ENCODE results near the gene ANKRD13D.

Gene ANKRD13D

DNA sequence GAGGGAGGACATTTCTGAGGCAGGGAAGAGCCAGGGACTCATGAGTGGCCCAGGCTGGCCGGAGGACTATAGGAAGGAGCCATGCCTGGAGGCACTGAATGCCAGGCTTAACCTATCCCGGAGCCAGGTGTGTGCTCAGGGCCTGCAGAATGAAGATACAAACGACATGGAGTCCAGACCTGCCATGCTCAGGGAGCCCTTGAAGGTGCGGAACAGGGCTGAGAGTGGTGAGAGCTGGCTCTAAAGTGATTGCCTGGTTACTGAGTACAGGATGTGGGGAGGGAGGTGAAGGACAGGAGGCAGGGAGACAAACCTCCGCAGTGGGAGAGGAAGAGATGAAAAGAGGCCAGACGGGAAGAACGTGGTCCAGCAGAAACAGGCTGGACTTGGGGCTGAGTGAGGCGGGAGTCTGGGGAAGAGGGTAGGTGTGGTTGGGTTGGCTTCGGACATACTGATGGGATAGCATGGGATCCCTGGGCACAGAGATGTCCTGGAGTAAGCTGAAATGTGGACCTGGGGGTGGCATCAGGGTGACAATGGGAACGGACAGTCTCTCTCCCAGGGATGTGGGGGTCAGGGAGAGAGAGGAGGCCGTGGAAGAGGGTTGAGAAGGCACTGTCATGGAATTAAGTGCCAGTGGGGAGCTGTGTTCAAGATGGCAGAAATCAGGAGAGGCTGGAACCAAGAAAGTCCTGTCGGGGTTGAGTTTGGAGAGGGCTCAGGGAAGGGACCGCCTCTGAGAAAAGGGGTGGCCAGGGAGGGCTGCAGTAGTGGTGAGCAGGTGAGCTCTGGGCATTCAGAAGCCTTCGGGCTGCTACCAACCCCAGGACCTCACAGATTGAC lies 1.5 kb upstream of the ANKRD13D start:
- no peaks in the 10 kb centered on the region for H3K27me3 ChIP-seq (replicated peaks; ENCODE audit: control insufficient read depth, insufficient read depth, low read length, poor library complexity, severe bottlenecking)
- peak overlapping the region; percentile 90 for H3K27ac ChIP-seq (ENCODE audit: insufficient read depth, low read length, poor library complexity, severe bottlenecking)
- no peak for DNase-seq
- H3K9me3 ChIP-seq (ENCODE audit: control insufficient read depth, low read length), result no peaks in the 10 kb centered on the region
- peak overlapping the region; percentile 84 for H3K4me3 ChIP-seq (ENCODE audit: insufficient read depth, low read depth, low read length, poor library complexity, severe bottlenecking)
- H3K36me3 ChIP-seq (ENCODE audit: control insufficient read depth, insufficient read depth, low read length), result peaks cover 58% of the 10 kb centered on the region
- peaks cover 69% of the 10 kb centered on the region for H3K4me1 ChIP-seq (ENCODE audit: control insufficient read depth, insufficient read depth, low read length, poor library complexity, severe bottlenecking)

- Histone ChIP-seq H3K27me3 (replicated peaks; ENCODE audit: control insufficient read depth, insufficient read depth, low read length, poor library complexity, severe bottlenecking) (no peaks in the 10 kb centered on the region), H3K27ac (ENCODE audit: insufficient read depth, low read length, poor library complexity, severe bottlenecking) (peak overlapping the region; percentile 90), H3K4me3 (ENCODE audit: insufficient read depth, low read depth, low read length, poor library complexity, severe bottlenecking) (peak overlapping the region; percentile 84), H3K36me3 (ENCODE audit: control insufficient read depth, insufficient read depth, low read length) (peaks cover 57% of the 10 kb centered on the region), H3K4me1 (ENCODE audit: control insufficient read depth, insufficient read depth, low read length, poor library complexity, severe bottlenecking) (peaks cover 69% of the 10 kb centered on the region), H3K9me3 (ENCODE audit: control insufficient read depth, low read length) (no peaks in the 10 kb centered on the region)
- no peak for DNase-seq
Observed at GRCh38 chr11:67288198-67288451, 978 bp upstream of the ANKRD13D start.

DNA sequence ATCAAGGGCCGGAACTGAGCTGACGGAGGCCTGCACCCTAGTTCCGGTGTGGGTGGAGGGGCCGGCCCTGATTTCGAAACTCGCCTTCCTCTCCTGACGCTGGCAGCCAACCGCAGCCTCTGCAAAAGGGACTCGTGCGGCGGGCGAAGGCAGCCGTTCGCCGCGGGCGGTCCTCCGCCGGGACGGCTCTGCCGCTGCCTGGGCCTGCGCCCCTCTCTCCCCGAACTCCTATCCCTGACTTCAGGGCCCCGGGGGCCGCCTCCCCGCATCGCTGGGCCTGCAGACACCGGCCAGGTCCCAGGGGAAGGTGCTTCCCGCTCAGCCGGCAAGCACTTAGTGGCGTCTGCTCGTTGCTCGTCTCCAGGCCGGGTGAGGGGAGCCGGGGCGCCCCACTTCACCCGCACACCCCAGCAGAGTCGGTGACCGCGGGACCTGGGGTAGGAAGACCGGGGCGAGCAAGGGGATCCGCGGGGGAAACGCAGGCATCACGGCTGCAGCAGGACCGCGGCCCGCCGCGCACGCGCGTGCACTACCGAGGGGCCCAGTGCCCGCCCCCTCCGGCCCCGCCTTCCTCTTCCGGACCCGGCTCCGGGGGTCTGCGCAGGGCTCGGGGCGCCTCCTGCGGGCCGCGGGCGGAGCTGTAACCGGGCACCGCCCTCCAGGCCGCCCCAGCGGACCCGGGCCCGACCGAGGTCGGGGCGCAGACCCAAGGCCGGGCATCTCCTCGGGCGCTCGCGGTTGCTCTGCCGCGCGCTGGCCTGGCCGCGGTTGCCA lies 464 bp upstream of the ANKRD13D start:
- peaks cover 69% of the 10 kb centered on the region for H3K4me1 ChIP-seq (ENCODE audit: control insufficient read depth, insufficient read depth, low read length, poor library complexity, severe bottlenecking)
- peak overlapping the region; percentile 90 for H3K27ac ChIP-seq (ENCODE audit: insufficient read depth, low read length, poor library complexity, severe bottlenecking)
- peaks cover 52% of the 10 kb centered on the region for H3K36me3 ChIP-seq (ENCODE audit: control insufficient read depth, insufficient read depth, low read length)
- peak; percentile 80 to 86 (median 85) for DNase-seq
- peak overlapping the region; percentile 84 for H3K4me3 ChIP-seq (ENCODE audit: insufficient read depth, low read depth, low read length, poor library complexity, severe bottlenecking)
- no peaks in the 10 kb centered on the region for H3K9me3 ChIP-seq (ENCODE audit: control insufficient read depth, low read length)
- no peaks in the 10 kb centered on the region for H3K27me3 ChIP-seq (replicated peaks; ENCODE audit: control insufficient read depth, insufficient read depth, low read length, poor library complexity, severe bottlenecking)

DNA sequence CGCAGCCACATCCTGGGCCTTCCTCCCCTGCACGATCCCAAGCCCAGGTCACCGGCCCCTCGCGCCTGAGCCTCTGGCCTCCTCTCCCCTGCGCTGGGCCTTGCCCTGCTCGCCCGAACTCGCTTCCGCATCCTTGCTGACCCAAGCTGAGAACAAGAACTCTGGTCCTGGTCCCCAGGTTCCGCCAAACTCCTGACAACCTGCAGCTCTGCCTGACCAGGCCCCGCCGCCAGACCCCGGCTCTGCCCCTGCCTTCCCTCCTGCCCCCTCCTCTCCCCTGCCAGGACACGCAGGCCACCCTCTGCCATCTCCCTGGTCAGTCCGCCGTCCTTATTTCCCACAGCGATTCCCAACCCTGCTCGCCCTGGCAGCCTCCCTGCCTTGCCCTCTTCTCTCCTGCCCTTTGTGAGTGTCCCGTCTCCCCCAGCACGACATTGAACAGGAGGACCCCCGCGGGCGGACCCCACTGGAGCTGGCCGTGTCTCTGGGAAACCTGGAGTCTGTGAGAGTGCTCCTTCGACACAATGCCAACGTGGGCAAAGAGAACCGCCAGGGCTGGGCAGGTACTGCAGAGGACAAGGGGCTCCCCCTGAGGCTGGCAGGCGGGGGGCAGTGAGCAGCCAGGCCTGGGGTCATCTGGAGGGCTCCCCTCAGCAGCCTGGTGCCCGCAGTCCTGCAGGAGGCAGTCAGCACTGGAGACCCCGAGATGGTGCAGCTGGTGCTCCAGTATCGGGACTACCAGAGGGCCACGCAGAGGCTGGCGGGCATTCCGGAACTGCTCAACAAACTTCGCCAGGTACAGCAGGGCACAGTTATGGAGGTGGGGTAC lies 762 bp downstream of the ANKRD13D start:
- Histone ChIP-seq H3K9me3 (ENCODE audit: control insufficient read depth, low read length) (no peaks in the 10 kb centered on the region), H3K27ac (ENCODE audit: insufficient read depth, low read length, poor library complexity, severe bottlenecking) (peak overlapping the region; percentile 90), H3K36me3 (ENCODE audit: control insufficient read depth, insufficient read depth, low read length) (peaks cover 43% of the 10 kb centered on the region), H3K4me1 (ENCODE audit: control insufficient read depth, insufficient read depth, low read length, poor library complexity, severe bottlenecking) (peaks cover 67% of the 10 kb centered on the region), H3K27me3 (replicated peaks; ENCODE audit: control insufficient read depth, insufficient read depth, low read length, poor library complexity, severe bottlenecking) (no peaks in the 10 kb centered on the region), H3K4me3 (ENCODE audit: insufficient read depth, low read depth, low read length, poor library complexity, severe bottlenecking) (peak overlapping the region; percentile 58)
- no peak for DNase-seq

DNA sequence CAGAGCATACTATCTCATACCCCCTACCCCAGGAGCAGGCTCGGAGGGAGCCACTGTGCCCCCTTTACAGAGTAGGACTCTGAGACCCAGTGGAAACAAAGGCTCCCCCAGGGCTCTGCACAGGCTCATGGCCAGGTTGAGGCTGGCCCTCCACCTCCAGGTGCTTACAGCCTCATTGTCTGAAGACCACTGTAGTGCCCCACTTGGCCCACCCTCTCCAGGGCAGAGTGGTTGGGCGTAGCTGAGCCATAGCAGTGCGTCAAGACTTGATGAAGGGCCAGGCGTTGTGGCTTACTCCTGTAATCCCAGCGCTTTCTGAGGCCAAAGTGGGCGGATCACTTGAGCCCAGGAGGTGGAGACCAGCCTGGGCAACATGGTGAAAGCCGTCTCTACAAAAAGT lies 1.7 kb downstream of the ANKRD13D start:
- no peak for DNase-seq
- Histone ChIP-seq H3K4me1 (ENCODE audit: control insufficient read depth, insufficient read depth, low read length, poor library complexity, severe bottlenecking) (peaks cover 58% of the 10 kb centered on the region), H3K27me3 (replicated peaks; ENCODE audit: control insufficient read depth, insufficient read depth, low read length, poor library complexity, severe bottlenecking) (no peaks in the 10 kb centered on the region), H3K9me3 (ENCODE audit: control insufficient read depth, low read length) (peaks cover 3% of the 10 kb centered on the region), H3K4me3 (ENCODE audit: insufficient read depth, low read depth, low read length, poor library complexity, severe bottlenecking) (no peak overlapping the region), H3K27ac (ENCODE audit: insufficient read depth, low read length, poor library complexity, severe bottlenecking) (peak overlapping the region; percentile 90), H3K36me3 (ENCODE audit: control insufficient read depth, insufficient read depth, low read length) (peaks cover 40% of the 10 kb centered on the region)

DNA sequence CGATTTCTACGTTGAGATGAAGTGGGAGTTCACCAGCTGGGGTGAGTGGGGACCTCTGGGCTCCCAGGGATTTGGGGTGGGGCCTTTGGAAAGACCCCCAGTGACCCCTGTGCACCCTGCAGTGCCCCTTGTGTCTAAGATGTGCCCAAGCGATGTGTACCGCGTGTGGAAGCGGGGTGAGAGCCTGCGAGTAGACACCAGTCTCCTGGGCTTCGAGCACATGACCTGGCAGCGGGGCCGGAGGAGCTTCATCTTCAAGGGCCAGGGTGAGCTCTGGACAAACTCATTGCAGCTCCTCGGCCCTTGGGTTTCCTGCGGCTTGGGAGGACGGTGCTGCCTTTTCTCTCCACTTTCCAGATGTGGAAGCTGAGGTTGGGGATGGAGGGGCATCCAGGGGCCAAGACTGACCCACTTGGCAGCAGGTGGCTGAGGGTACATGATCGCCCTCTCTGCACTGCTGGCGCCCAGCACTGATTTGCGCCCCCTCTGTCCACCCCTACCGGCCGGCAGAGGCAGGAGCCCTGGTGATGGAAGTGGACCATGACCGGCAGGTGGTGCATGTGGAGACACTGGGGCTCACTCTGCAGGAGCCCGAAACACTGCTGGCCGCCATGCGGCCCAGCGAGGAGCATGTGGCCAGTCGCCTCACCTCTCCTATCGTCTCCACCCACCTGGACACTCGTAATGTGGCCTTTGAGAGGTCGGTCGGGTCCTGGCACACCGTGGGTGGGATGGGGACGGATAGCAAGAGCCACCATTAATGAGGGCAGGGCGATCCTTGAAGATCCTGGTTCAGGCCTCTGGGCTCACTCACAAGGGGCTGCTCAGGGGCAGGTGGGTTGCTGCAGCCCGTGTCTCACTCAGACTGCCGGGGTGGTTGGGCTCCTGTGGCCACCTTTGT lies 2.6 kb downstream of the ANKRD13D start:
- Histone ChIP-seq H3K4me3 (ENCODE audit: insufficient read depth, low read depth, low read length, poor library complexity, severe bottlenecking) (no peak overlapping the region), H3K36me3 (ENCODE audit: control insufficient read depth, insufficient read depth, low read length) (peaks cover 38% of the 10 kb centered on the region), H3K4me1 (ENCODE audit: control insufficient read depth, insufficient read depth, low read length, poor library complexity, severe bottlenecking) (peaks cover 49% of the 10 kb centered on the region), H3K9me3 (ENCODE audit: control insufficient read depth, low read length) (peaks cover 8% of the 10 kb centered on the region), H3K27me3 (replicated peaks; ENCODE audit: control insufficient read depth, insufficient read depth, low read length, poor library complexity, severe bottlenecking) (no peaks in the 10 kb centered on the region), H3K27ac (ENCODE audit: insufficient read depth, low read length, poor library complexity, severe bottlenecking) (peak overlapping the region; percentile 30)
- DNase-seq, result no peak

GRCh38 chr11:67292671-67293070 lies 3.6 kb downstream of the ANKRD13D start:
- Histone ChIP-seq H3K27ac (ENCODE audit: insufficient read depth, low read length, poor library complexity, severe bottlenecking) (peak overlapping the region; percentile 30), H3K9me3 (ENCODE audit: control insufficient read depth, low read length) (peaks cover 8% of the 10 kb centered on the region), H3K27me3 (replicated peaks; ENCODE audit: control insufficient read depth, insufficient read depth, low read length, poor library complexity, severe bottlenecking) (no peaks in the 10 kb centered on the region), H3K4me3 (ENCODE audit: insufficient read depth, low read depth, low read length, poor library complexity, severe bottlenecking) (no peak overlapping the region), H3K36me3 (ENCODE audit: control insufficient read depth, insufficient read depth, low read length) (peaks cover 40% of the 10 kb centered on the region), H3K4me1 (ENCODE audit: control insufficient read depth, insufficient read depth, low read length, poor library complexity, severe bottlenecking) (peaks cover 40% of the 10 kb centered on the region)
- no peak for DNase-seq

DNA sequence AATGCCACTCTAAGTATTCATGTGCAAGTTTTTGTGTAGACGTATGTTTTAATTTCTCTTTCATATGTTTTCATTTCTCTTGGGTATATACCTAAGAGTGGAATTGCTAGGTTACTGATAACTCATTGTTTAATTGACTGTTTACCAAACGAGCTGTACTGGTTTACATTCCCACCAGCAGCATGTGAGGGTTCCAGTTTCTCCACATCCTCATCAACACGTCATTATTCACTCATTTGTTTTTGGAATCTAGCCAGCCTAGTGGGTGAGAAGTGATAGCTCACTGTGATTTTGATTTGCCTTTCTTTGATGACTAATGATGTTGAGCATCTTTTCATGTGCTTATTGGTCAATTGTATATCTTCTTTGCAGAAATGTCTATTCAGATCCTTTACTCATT lies 4.0 kb downstream of the ANKRD13D start:
- peaks cover 40% of the 10 kb centered on the region for H3K36me3 ChIP-seq (ENCODE audit: control insufficient read depth, insufficient read depth, low read length)
- H3K27ac ChIP-seq (ENCODE audit: insufficient read depth, low read length, poor library complexity, severe bottlenecking), result peak overlapping the region; percentile 30
- H3K27me3 ChIP-seq (replicated peaks; ENCODE audit: control insufficient read depth, insufficient read depth, low read length, poor library complexity, severe bottlenecking), result no peaks in the 10 kb centered on the region
- DNase-seq, result no peak
- peaks cover 35% of the 10 kb centered on the region for H3K4me1 ChIP-seq (ENCODE audit: control insufficient read depth, insufficient read depth, low read length, poor library complexity, severe bottlenecking)
- H3K4me3 ChIP-seq (ENCODE audit: insufficient read depth, low read depth, low read length, poor library complexity, severe bottlenecking), result no peak overlapping the region
- peaks cover 8% of the 10 kb centered on the region for H3K9me3 ChIP-seq (ENCODE audit: control insufficient read depth, low read length)

DNA sequence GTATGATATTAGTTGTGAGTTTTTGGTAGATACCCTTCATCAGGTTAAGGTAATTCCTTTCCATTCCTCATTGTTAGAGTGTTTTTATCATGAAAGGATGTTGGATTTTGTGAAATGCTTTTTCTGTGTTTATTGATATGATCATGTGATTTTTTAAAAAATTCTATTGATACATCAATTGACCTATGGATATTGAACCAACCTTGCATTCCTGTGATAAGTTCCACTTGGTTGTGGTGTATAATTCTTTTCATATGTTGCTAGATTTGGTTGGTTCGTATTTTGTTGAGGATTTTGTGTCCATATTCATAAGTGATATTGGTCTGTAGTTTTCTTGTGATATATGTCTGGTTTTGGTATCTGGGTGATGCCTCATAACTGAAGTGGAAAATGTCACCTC lies 6.7 kb downstream of the ANKRD13D start:
- Histone ChIP-seq H3K4me1 (ENCODE audit: control insufficient read depth, insufficient read depth, low read length, poor library complexity, severe bottlenecking) (peaks cover 15% of the 10 kb centered on the region), H3K4me3 (ENCODE audit: insufficient read depth, low read depth, low read length, poor library complexity, severe bottlenecking) (no peak overlapping the region), H3K27me3 (replicated peaks; ENCODE audit: control insufficient read depth, insufficient read depth, low read length, poor library complexity, severe bottlenecking) (no peaks in the 10 kb centered on the region), H3K36me3 (ENCODE audit: control insufficient read depth, insufficient read depth, low read length) (peaks cover 56% of the 10 kb centered on the region), H3K27ac (ENCODE audit: insufficient read depth, low read length, poor library complexity, severe bottlenecking) (no peak overlapping the region), H3K9me3 (ENCODE audit: control insufficient read depth, low read length) (peaks cover 8% of the 10 kb centered on the region)
- no peak for DNase-seq
